Occipital lobe (tissue), 3 donors: ENCODE data around the gene SLC25A51. TPM values are rescaled to one million over a fixed set of nuclear protein-coding genes. Genes with fewer than 3 reads are reported as not detected.

ENCODE experiments used
- DNase-seq: peaks from one replicate; lab custom pipeline; 2025; lab: John Stamatoyannopoulos, UW
- small RNA-seq: library from RNA; depleted of rRNA; stranded (forward); fragments of <200 nt; gene quantifications from one replicate; pipeline ENCODE3, GENCODE V24; 2014
- total RNA-seq: library from RNA; depleted of rRNA; stranded (reverse); fragments of >200 nt; gene quantifications from one replicate; pipeline ENCODE4 v1.2.3, GENCODE V29; 2014

SLC25A51 gene
- total RNA-seq, 1 donor from 2014 or later, result 121 TPM

DNA sequence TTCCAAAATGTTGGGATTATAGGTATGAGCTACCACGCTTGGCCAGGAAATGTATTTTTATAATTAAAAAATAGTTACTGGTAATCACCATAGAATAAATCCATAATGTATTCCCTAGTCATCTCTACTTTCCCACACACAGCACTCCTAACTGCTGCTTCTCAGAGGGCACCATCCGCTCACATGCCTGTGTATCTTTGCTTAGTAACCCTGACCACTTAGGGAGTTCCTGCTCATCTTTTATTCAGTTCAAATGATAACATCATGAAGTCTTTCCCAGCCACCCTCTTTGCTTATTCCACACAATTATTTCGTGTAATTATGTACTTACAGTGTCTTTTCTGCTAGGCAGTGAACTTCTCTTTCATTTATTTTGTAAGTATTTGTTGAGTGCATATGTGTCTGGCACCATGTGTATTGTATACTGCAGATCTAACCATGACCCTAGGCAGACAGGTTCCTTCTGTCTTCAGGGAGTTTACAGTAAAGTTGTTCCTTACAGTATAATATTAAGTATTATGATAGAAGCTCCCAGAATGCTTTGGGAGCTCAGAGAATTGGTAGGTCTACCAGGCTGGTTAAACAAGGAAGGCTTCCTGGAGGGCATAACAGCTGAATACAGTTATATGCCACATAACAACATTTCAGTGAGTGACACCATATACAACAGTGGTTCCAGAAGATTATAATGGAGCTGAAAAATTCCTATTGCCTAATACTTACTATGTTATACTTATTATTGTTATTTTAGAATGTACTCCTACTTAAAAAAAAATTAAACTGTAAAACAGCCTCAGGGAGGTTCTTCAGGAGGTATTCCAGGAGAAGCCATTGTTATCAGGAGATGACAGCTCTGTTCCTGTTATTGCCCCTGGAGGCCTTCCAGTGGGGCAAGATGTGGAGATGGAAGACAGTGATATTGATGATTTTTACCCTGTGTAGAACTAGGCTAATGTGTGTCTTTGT is 64.1 kb downstream of the SLC25A51 start:
- DNase-seq, result no peak

Small RNAs within 50 kb of the gene (small RNA-seq; reads per million reads assigned to genes)
- gene RNU7-124P, result not detected

Other genes with a start within 250 kb of the SLC25A51 start
- 4.8 TPM for gene TRMT10B, start 150.3 kb downstream of the SLC25A51 start, total RNA-seq
- 74.9 TPM for gene EXOSC3, start 119.1 kb downstream of the SLC25A51 start, total RNA-seq
- 27.6 TPM for gene DCAF10, start 103.3 kb downstream of the SLC25A51 start, total RNA-seq
- 14.2 TPM for gene SHB, start 165.1 kb upstream of the SLC25A51 start, total RNA-seq